COR-L47 (cell line): ENCODE measurements around the gene TAS2R43.
"Not testable (repeated sequence)": the region's sequence is repeated elsewhere in the genome, so short reads cannot be mapped to it uniquely, and the experiment has no call there.

Source experiments
- DNase-seq: peaks from one replicate; lab custom pipeline; 2025; lab: John Stamatoyannopoulos, UW

The TAS2R43 gene

GRCh38 chr12:11059784-11060183 is 32.3 kb downstream of the TAS2R43 start:
- DNase-seq, result no peak

GRCh38 chr12:11059041-11059440 is 33.1 kb downstream of the TAS2R43 start:
- DNase-seq, result no peak

- DNase-seq, result no peak
Measured at GRCh38 chr12:11055306-11055705, 36.8 kb downstream of the TAS2R43 start.

DNA sequence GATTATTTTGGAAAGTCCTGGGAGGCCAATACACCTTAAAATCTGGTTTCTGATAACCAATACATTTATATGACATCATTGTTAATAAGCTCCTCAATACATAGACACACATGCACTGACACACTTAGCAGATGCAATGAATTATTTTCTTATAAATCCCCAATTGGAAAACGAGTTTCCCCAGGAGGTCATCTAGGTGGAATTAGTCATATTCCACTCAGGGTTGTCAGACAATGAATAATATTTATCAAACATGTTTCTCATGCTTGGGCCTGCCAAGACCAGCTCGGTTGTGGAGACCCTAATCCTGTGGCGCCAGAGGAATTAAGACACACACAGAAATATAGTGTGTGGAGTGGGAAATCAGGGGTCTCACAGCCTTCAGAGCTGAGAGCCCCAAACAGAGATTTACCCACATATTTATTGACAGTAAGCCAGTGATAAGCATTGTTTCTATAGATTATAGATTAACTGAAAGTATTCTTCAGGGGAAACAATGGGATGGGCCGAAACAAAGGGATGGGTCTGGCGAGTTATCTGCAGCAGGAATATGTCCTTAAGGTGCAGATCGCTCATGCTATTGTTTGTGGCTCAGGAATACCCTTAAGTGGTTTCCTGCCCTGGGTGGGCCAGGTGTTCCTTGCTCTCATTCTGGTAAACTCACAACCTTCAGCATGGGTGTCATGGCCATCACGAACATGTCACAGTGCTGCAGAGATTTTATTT is 42.1 kb downstream of the TAS2R43 start:
- DNase-seq, result not testable (repeated sequence)

GRCh38 chr12:11041366-11041765 is 50.7 kb downstream of the TAS2R43 start:
- DNase-seq, result not testable (repeated sequence)
